Right lobe of liver (tissue), 6 donors: ENCODE measurements around the gene PDE6G. TPM values are rescaled to one million over a fixed set of nuclear protein-coding genes. Genes with fewer than 3 reads are reported as not detected.
A peak's percentile ranks its signal among the peaks of the same experiment; 100 is the strongest.

ENCODE experiments used
- ATAC-seq, 4 donors: fragments of 200-7000 bp; cut with Tn5 transposase; one replicate each; pipeline ENCODE4 v1.9.1; 2020; ENCODE audit warnings: mild to moderate bottlenecking in 4 of 4, moderate library complexity in 4 of 4
- DNase-seq, 3 donors: peaks; one replicate each; pipeline ENCODE4 v3.0.0-alpha.2; 2020
- H3K27ac ChIP-seq, 3 donors: fragments of 200-600 bp; one replicate each; pipeline ENCODE4 v1.8.0; 2022
- H3K27me3 ChIP-seq, 2 donors: fragments of 200-600 bp; one replicate each; pipeline ENCODE4 v1.8.0; 2022
- H3K36me3 ChIP-seq, 4 donors: fragments of 200-600 bp; sonication (generic) in 1 of 4; one replicate each; pipeline versions ENCODE4 v1.5.1 to v1.8.0; 2017 to 2022; ENCODE audit warnings: control low read depth in 1 of 4
- H3K4me1 ChIP-seq, 4 donors: fragments of 200-600 bp; sonication (generic) in 1 of 4; one replicate each; pipeline versions ENCODE4 v1.5.1 to v1.8.0; 2017 to 2022; ENCODE audit warnings: control low read depth in 1 of 4
- H3K4me3 ChIP-seq, 3 donors: fragments of 200-600 bp; one replicate each; pipeline ENCODE4 v1.8.0; 2022
- H3K9me3 ChIP-seq, 4 donors: fragments of 200-600 bp; sonication (generic) in 1 of 4; one replicate each; pipeline versions ENCODE4 v1.5.1 to v1.8.0; 2017 to 2022; ENCODE audit warnings: control low read depth in 1 of 4
- CTCF ChIP-seq, 4 donors: fragments of 200-600 bp in 3 of 4; fragments of 450-650 bp in 1 of 4; IDR thresholded peaks; one replicate each; pipeline versions ENCODE4 v1.5.1 to v1.8.0; 2016 to 2022; ENCODE audit warnings: antibody characterized with exemption in 4 of 4, mild to moderate bottlenecking in 2 of 4
- POLR2A ChIP-seq: fragments of 450-650 bp; IDR thresholded peaks from one replicate; pipeline ENCODE4 v1.6.1; 2017; ENCODE audit warnings: antibody characterized with exemption, mild to moderate bottlenecking
- WGBS: methylation state at CpG from one replicate; pipeline ENCODE4 v1.1.6; 2018; ENCODE audit warnings: low coverage, low lambda C conversion rate; ENCODE audit not compliant: insufficient coverage; ENCODE audit errors: missing lambda C conversion rate; 5-methylcytosine and 5-hydroxymethylcytosine counted together
- intact Hi-C, 2 donors: fragments of 100-400 bp; cut with DNase I; formaldehyde crosslinking; loops; one replicate each; pipeline versions ENCODE4 v1.11.2 to v1.14.1; 2022
- total RNA-seq, 6 experiments: library from RNA; depleted of rRNA in 2 of 6; stranded (reverse); fragments of >200 nt in 2 of 6; fragmentation: NEBNext Ultra II Directional in 3 of 6; extraction: Animal tissue kit (Norgen Biotek cat#: 25700) in 3 of 6; gene quantifications; one replicate each; pipeline versions ENCODE4 v1.1.0 to v1.2.4, GENCODE V29; 2016 to 2023
- donor health status: DM: no; HTN: yes; CAD: no.
- donor health status: DM: no; HTN: no; CAD: no.
- donor health status: DM: no; HTN: no; CAD: no.
- donor health status: DM: no; HTN: yes; CAD: no.
- donor health status: DM: no; HTN: yes; CAD: no.

Gene PDE6G
- total RNA-seq, 6 experiments from 2014 or later: 0.40 to 0.93 (median 0.68) TPM; not detected in 2

- WGBS: 86% methylated on average over 1 of the region's 17 CpGs
- DNase-seq: no peak
- H3K4me3 ChIP-seq: no peak overlapping the region
Observed at GRCh38 chr17:81641825-81642489, 14.4 kb downstream of the PDE6G start.

GRCh38 chr17:81640011-81640410, 16.3 kb downstream of the PDE6G start:
- no peaks in the 10 kb centered on the region for H3K9me3 ChIP-seq
- TF ChIP-seq POLR2A (no peak), CTCF (IDR thresholded peaks at IDR 0.05) (no peak)
- DNase-seq (no peak), ATAC-seq (no peak)
- no peaks in the 10 kb centered on the region for H3K27me3 ChIP-seq
- intact Hi-C loops: no loop called here
- no peak overlapping the region for H3K4me3 ChIP-seq
- WGBS: 78% methylated on average over 4 of the region's 9 CpGs
- no peaks in the 10 kb centered on the region for H3K36me3 ChIP-seq
- peaks cover 0 to 14% (median 6%) of the 10 kb centered on the region in 4 donors for H3K4me1 ChIP-seq
- no peak overlapping the region for H3K27ac ChIP-seq

More at GRCh38 chr17:81641825-81642489, 14.4 kb downstream of the PDE6G start:
- Histone ChIP-seq H3K27me3 (no peaks in the 10 kb centered on the region), H3K36me3 (no peaks in the 10 kb centered on the region), H3K27ac (no peak overlapping the region), H3K9me3 (no peaks in the 10 kb centered on the region), H3K4me1 (peaks cover 0 to 5% (median 0%) of the 10 kb centered on the region in 4 donors)
- intact Hi-C loops: no loop called here
- no peak for ATAC-seq
- TF ChIP-seq CTCF (IDR thresholded peaks at IDR 0.05): no peak
- no peak for TF ChIP-seq POLR2A

- no peaks in the 10 kb centered on the region for H3K36me3 ChIP-seq
- TF ChIP-seq POLR2A (no peak), CTCF (IDR thresholded peaks at IDR 0.05) (no peak)
- no peaks in the 10 kb centered on the region for H3K9me3 ChIP-seq
Observed at GRCh38 chr17:81638683-81639082, 17.7 kb downstream of the PDE6G start.

GRCh38 chr17:81636505-81637288, 19.6 kb downstream of the PDE6G start, which contains the start of the genes NPLOC4 and TSPAN10:
Gene NPLOC4 (minus strand): TSS chr17:81637112. CDS start chr17:81636930, 182 bp downstream.
Gene TSPAN10 (plus strand): TSS chr17:81637196. CDS start chr17:81642413, 5,217 bp downstream.
- Histone ChIP-seq H3K4me1 (peaks cover 0 to 32% (median 11%) of the 10 kb centered on the region in 4 donors), H3K36me3 (no peaks in the 10 kb centered on the region), H3K4me3 (peak within 1 kb of the TSS; percentile 74 to 97 (median 95)), H3K27ac (peak within 1 kb of the TSS; percentile 73 to 86 (median 81)), H3K9me3 (no peaks in the 10 kb centered on the region), H3K27me3 (no peaks in the 10 kb centered on the region)
- DNase-seq (peak; percentile 86 to 89 (median 88)), ATAC-seq (peak; percentile 86 to 92 (median 89))
- TF ChIP-seq CTCF (IDR thresholded peaks at IDR 0.05): no peak
- peak; percentile 95 for TF ChIP-seq POLR2A
- under 1% methylated on average over 19 of the region's 77 CpGs for WGBS
- intact Hi-C loops: no loop called here

More at GRCh38 chr17:81638683-81639082, 17.7 kb downstream of the PDE6G start:
- no peak for ATAC-seq
- DNase-seq: no peak
- 61% methylated on average over 4 of the region's 4 CpGs for WGBS
- Histone ChIP-seq H3K4me1 (peaks cover 0 to 27% (median 11%) of the 10 kb centered on the region in 4 donors), H3K27me3 (no peaks in the 10 kb centered on the region), H3K4me3 (no peak overlapping the region), H3K27ac (no peak overlapping the region)
- intact Hi-C loops: no loop called here
